Type B pancreatic cell (in vitro differentiated cells): ENCODE measurements around the gene ZNF837. TPM values are rescaled to one million over a fixed set of nuclear protein-coding genes. Genes with fewer than 3 reads are reported as not detected.
"Not testable (repeated sequence)": the region's sequence is repeated elsewhere in the genome, so short reads cannot be mapped to it uniquely, and the experiment has no call there.

ENCODE experiments used
- DNase-seq: peaks from one replicate; pipeline ENCODE4 v3.0.0; 2021; ENCODE audit warnings: mixed read lengths; ENCODE audit not compliant: unreplicated experiment; ENCODE audit errors: extremely low spot score
- H3K27ac Mint-ChIP-seq: 2 replicates; pipeline ENCODE4 v1.8.0; 2021; ENCODE audit warnings: mild to moderate bottlenecking, mixed read lengths
- H3K27me3 Mint-ChIP-seq: 2 replicates; pipeline ENCODE4 v1.8.0; 2021; ENCODE audit warnings: mixed read lengths
- H3K36me3 Mint-ChIP-seq: 2 replicates; pipeline ENCODE4 v1.8.0; 2021; ENCODE audit warnings: mixed read lengths
- H3K4me1 Mint-ChIP-seq: one replicate; pipeline ENCODE4 v1.8.0; 2021; ENCODE audit warnings: mixed read lengths; ENCODE audit not compliant: unreplicated experiment
- H3K4me3 Mint-ChIP-seq: 2 replicates; pipeline ENCODE4 v1.8.0; 2021; ENCODE audit warnings: mild to moderate bottlenecking, mixed read lengths
- H3K9me3 Mint-ChIP-seq: 2 replicates; pipeline ENCODE4 v1.8.0; 2021; ENCODE audit warnings: mixed read lengths
- CTCF ChIP-seq: fragments of 200-600 bp; sonication (generic); conservative IDR thresholded peaks from 2 replicates; pipeline ENCODE4 v1.5.0; 2021; ENCODE audit warnings: antibody characterized with exemption, mild to moderate bottlenecking
- total RNA-seq: library from RNA; stranded (reverse); gene quantifications from 2 replicates; pipeline ENCODE4 v1.2.1, GENCODE V29; 2021; ENCODE audit warnings: low replicate concordance

The ZNF837 gene
- total RNA-seq, 1 donor from 2014 or later, result 2.8 TPM

- no peak overlapping the region for H3K27ac Mint-ChIP-seq
- H3K27me3 Mint-ChIP-seq, result peaks cover 16% of the 10 kb centered on the region
- H3K36me3 Mint-ChIP-seq, result no peaks in the 10 kb centered on the region
- TF ChIP-seq CTCF, result no peak
- no peak overlapping the region for H3K4me3 Mint-ChIP-seq
- DNase-seq, result no peak
- H3K9me3 Mint-ChIP-seq, result no peaks in the 10 kb centered on the region
- peaks cover 4% of the 10 kb centered on the region for H3K4me1 Mint-ChIP-seq
These were observed 29.3 kb downstream of the ZNF837 start for GRCh38 chr19:58351558-58351878.

DNA sequence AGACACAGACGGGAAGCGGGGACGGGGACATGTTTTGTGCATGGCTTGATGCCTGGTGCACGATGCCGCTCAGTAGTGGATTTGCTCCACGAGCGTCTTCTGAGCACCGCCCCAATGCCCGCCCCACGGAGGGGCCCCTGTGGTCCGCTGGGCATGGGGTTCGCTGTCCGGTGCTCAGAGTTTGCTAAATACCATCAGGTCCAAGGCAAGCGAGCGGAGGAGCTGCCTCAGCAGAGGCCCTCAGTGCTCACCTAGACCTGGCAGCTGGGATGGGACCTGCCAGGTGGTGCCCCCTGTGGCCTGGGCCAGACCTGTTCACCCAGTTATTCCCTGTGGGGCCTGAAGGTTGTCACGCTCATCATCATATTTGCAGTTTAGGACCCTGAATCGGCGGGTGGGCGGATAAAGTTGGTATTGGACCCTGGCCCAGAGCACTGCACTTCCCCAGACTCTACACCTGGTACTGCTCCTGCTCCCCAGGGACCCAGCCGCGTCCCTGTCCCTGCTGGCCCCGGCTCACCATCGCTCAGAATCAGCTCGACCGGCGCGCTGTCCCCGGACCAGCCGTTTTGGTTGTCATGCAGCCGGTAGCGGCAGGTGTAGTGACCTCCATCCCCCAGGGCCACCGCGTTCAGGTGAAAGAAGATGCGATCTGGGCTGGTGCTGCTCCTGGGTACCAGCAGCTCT lies 29.8 kb downstream of the ZNF837 start:
- no peak overlapping the region for H3K4me3 Mint-ChIP-seq
- H3K4me1 Mint-ChIP-seq, result peaks cover 4% of the 10 kb centered on the region
- no peak for DNase-seq
- H3K36me3 Mint-ChIP-seq, result no peaks in the 10 kb centered on the region
- no peak for TF ChIP-seq CTCF
- peaks cover 22% of the 10 kb centered on the region for H3K27me3 Mint-ChIP-seq
- H3K27ac Mint-ChIP-seq, result no peak overlapping the region
- no peaks in the 10 kb centered on the region for H3K9me3 Mint-ChIP-seq

GRCh38 chr19:58350001-58350861 lies 30.6 kb downstream of the ZNF837 start:
- peaks cover 4% of the 10 kb centered on the region for H3K4me1 Mint-ChIP-seq
- DNase-seq, result no peak
- H3K27me3 Mint-ChIP-seq, result peaks cover 29% of the 10 kb centered on the region
- no peaks in the 10 kb centered on the region for H3K9me3 Mint-ChIP-seq
- peaks cover 4% of the 10 kb centered on the region for H3K36me3 Mint-ChIP-seq
- no peak overlapping the region for H3K4me3 Mint-ChIP-seq
- no peak for TF ChIP-seq CTCF
- no peak overlapping the region for H3K27ac Mint-ChIP-seq

- Mint-ChIP-seq H3K9me3 (no peaks in the 10 kb centered on the region), H3K27me3 (peaks cover 33% of the 10 kb centered on the region), H3K36me3 (peaks cover 4% of the 10 kb centered on the region), H3K4me1 (peaks cover 4% of the 10 kb centered on the region), H3K4me3 (no peak overlapping the region), H3K27ac (no peak overlapping the region)
- DNase-seq, result no peak
- no peak for TF ChIP-seq CTCF
These were observed 31.2 kb downstream of the ZNF837 start for GRCh38 chr19:58349590-58349989.

GRCh38 chr19:58348080-58348479 lies 32.8 kb downstream of the ZNF837 start:
- not testable (repeated sequence) for DNase-seq, H3K27ac Mint-ChIP-seq, H3K9me3 Mint-ChIP-seq, H3K4me1 Mint-ChIP-seq, H3K36me3 Mint-ChIP-seq
- peaks cover 33% of the 10 kb centered on the region for H3K27me3 Mint-ChIP-seq
- peak overlapping the region; percentile 93 for H3K4me3 Mint-ChIP-seq
